Right renal cortex interstitium (tissue), 3 donors: ENCODE results near the gene C19orf85. TPM values are rescaled to one million over a fixed set of nuclear protein-coding genes. Genes with fewer than 3 reads are reported as not detected.
"Not testable (repeated sequence)": the region's sequence is repeated elsewhere in the genome, so short reads cannot be mapped to it uniquely, and the experiment has no call there.

Experiments
- DNase-seq, 3 donors: peaks; one replicate each; pipeline ENCODE4 v3.0.0-alpha.2; 2013; ENCODE audit warnings: low read depth in 3 of 3, low spot score in 2 of 3
- polyA plus RNA-seq, 3 donors: library from polyadenylated mRNA; unstranded; fragments of 120-200 nt; gene quantifications; one replicate each; pipeline ENCODE4 v1.2.1, GENCODE V29; 2013; ENCODE audit not compliant: insufficient read length in 3 of 3

C19orf85 gene
- polyA plus RNA-seq, 3 donors: not detected

DNA sequence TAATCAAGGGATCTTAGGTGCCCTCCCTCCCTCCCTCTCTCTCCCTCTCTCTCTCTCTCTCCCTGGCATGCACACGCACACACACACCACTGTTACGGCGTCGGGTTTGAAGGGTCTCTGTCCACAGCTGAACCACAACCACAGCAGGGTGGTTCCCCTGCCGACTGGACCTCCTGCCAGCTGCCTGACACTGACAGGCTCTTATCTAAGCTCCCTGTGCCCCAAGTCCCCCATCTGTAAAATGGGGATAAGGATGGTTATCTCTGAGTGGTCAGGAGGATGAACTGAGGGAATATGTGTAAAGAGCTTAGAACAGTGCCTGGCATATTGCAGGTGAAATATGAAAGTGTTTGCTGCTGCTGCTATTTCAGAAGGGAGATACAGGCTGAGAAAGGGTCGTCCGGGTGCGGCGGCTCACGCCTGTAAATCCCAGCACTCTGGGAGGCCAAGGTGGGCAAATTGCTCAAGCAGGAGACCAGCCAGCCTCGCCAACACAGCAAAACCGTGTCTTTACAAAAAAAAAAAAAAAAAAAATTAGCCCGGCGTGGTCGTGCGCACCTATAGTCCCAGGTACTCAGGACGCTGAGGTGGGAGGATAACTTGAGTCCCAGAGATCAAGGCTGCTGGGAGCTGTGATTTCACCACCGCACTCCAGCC lies 20.6 kb downstream of the C19orf85 start:
- DNase-seq: no peak

DNA sequence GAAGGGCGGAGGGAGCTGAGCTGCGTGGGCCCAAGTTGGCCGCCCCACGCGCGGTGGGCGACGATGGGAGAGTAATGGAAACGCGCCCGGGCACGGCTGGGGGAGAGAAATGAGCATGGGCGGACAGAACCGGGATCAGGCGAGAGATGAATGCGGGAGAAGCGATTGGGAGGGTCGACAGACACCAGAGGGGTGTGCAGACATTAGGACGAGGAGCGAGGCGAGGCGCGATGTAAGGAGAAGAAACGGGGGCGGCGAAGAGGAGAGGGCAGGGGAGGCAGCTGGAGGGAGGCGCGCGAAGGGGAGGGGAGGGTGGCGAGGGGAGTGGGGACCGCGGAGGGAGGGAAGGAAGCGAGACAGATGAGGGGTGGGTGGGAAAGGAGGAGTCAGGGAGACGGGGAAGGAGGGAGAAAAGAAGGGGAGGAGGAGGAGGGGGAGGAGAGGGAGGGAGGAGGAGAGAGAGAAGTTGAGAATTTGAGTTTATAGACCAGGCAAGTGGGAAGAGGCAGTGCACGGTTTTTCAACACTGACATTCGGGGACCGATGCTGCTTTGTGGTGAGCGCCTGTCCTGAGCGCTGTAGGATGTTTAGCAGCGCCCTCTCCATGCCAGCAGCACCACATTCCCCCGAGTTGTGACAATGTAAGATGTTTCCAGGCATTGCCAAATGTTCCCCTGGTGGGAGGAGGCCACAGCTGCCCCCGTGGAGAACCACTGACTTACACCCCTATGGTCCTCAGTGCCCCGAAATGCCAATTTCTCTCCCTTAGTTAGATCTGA lies 21.3 kb downstream of the C19orf85 start, which contains the start of gene SHISA7:
Gene SHISA7, minus strand, starts transcription at position 256 of the 779 bp plus-strand sequence. CDS start 437 bp downstream, outside the sequence.
- no peak for DNase-seq

DNA sequence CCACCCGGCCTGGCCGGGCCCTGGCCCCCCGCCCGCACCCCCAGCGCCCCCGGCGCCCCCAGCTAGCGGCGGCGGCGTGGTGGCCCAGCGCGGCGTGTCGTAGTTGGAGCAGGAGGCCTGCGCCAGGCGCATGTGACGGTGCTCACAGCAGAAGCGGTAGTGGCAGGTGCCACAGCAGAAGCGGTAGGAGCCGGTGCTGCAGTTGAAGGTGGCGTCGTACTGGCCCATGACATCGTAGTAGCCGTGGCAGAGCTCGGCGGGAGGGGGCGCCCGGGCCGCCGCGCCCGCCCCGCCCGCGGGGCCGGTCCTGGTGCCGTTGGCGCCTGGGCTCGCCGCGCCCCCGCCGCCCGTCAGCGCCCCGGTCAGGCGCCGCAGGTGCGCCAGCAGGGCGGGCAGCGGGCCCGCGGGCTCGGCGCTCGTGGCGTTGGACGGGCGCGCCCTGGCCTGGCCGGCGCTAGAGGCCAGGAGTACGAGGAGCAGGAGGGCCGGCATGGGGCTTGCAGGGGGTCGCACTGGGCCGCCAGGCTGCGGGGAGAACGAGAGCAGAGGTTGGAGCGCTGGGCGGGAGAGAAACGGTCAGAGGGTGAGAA lies 22.1 kb downstream of the C19orf85 start:
- DNase-seq: no peak

DNA sequence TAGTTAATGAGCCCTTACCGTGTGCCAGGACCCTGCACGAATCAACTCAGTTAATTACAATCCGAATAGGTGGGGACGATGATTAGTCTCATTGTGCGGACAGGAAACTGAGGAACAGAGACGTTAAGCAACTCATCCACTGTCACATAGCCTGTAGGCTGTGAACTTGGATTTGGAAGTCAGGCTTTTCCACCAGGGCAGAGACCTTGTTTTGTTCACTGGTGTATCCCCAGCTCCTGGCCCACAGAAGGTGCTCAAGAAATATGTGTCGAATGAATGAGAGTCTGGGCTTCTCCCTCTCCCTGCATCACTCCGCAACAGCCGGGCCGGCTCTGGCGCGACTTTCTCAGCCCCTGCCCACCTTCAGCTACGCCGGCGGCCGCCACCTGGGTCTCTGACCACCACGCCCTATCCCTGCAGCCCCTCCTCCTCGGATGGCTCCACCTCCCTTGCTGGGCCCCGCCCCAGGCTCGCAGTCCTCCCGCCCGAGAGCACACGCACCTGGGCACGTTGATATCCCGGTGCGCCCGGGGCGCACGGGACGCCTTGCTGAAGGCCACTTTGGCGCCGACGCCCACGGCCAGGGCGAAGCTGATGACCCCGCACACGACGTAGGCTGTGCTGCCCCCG lies 22.7 kb downstream of the C19orf85 start:
- DNase-seq: no peak

DNA sequence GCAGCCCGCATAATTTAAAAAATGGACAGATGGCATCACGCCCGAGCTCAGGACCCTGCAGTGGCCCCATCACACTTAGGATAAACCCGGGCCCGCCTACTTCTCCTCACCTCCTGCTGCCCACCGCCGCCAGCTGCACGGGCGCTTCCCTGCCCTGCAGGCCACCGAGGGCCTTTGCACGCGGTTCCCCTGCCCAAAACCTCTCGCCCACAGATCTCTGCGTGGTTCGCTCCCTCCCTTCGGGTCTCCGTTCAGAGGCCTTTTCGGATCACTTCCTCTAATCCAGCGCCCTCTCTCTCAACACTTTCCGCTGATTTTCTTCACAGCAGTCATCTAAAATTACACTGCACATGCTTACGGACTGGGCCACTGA lies 23.2 kb downstream of the C19orf85 start:
- DNase-seq: no peak

DNA sequence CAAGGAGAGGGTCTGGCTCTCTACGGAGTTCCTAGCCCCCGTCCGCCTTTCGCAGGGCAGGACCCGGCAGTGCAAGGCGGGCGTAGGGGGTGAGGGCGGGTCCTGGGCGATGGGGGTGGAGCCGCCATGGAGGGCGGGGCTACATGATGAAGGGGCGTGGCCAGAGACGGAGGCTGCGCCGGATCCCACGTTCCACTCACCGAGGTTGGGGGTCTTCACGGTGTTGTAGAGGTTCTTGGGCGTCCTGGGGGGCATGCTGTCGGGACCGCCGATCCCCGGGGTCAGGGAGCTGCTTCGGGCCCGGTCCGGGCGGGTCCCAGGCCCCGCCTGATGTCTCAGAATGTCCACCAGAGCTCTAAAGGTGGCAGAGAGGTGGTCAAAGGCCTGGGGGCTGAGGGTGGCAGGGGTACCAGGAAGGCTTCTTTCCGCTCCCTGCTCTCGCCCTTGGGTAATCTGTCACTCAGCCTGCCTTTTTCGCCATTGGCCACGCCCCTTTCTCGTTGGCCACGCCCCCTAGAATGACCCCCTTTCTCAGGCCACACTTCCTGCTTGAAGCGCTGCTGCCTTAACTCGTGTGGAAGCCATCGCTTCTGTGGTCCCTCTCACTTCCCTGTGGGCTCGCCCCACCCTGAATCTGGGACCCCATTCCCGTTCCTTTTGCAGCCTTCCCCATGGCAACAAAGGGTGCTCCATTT lies 24.0 kb downstream of the C19orf85 start:
- DNase-seq: no peak

DNA sequence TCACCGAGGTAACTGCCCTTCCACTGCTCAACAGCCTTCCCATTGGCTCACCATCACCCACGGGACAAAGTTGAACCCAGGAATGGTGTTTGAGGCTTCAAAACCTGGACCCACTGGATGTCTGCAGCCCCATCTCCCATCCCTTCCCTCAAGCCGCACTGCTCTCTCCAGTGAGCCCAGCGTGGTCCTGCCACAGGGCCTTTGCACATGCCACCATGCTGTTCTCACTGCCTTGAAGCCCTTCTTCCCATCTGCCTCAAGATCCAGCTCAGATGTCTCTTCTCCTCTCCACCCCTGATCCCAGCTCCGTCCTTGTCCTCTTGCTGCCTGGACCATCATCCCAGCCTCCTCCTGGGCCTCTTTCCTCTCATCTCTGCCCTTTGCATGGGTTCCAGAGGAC lies 25.5 kb downstream of the C19orf85 start:
- no peak for DNase-seq

DNA sequence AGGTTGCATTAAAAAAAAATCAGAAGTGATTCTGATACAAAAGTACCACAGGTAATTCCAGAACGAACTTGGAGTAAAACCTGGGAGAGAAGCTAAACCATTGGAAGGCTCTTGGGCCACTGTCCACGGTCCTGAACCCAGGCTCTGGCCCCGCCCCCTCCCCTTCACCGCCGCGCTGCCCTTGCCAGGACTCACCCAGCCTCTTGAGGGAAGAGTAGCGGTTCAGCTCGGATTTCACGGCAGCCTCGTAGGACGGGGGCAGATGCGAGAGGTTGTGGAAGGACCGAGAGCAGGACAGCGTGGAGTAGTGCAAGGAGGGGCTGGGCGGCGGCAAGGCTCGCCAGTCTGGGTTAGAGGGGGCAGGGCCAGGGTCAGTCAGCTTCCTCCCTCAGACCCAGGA lies 27.1 kb downstream of the C19orf85 start:
- DNase-seq: no peak

DNA sequence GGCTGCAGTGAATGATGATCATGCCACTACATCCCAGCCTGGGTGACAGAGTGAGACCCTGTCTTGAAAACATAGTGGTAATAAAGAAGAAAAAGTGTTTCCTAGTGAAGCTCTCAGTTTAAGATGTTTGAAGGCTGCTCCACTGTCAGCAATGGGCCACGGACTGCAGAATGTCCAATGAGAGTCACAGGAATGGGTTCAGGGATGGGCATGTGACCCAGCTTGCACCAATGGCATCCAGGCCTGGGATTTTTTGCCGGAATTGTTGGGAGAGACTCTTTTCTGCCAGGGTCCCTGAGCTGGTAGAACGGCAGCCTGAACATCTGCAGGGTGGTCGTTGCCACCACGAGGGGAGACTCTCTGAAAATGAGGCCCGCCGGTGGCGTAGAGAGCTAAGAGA lies 27.7 kb downstream of the C19orf85 start:
- no peak for DNase-seq

DNA sequence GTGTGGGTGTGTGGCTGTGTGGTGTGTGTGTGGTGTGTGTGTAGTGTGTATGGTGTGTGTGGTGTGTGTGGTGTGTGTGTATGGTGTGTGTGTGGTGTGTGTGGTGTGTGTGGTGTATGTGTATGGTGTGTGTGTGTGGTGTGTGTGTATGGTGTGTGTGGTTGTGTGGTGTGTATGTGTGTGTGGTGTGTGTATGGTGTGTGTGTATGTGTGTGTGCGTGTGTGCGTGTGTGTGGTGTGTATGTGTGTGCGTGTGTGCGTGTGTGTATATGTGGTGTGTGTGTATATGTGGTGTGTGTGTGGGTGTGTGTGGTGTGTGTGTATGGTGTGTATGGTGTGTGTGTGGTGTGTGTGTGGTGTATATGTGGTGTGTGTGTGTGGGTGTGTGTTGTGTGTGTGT lies 29.5 kb downstream of the C19orf85 start:
- no peak for DNase-seq

DNA sequence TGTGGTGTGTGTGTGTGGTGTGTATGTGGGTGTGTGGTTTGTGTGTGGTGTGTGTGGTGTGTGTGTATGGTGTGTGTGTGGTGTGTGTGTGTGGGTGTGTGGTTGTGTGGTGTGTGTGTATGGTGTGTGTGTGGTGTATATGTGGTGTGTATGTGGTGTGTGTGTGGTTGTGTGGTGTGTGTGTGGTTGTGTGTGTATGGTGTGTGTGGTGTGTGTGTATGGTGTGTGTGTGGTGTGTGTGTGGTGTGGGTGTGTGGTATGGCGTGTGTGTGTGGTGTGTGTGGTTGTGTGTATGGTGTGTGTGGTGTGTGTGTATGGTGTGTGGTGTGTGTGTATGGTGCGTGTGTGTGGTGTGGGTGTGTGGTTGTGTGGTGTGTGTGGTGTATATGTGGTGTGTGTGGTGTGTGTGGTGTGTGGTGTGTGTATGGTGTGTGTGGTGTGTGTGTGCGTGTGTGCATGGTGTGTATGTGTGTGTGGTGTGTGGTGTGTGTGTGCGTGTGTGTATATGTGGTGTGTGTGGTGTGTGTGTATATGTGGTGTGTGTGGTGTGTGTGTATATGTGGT lies 30.1 kb downstream of the C19orf85 start:
- DNase-seq: no peak

DNA sequence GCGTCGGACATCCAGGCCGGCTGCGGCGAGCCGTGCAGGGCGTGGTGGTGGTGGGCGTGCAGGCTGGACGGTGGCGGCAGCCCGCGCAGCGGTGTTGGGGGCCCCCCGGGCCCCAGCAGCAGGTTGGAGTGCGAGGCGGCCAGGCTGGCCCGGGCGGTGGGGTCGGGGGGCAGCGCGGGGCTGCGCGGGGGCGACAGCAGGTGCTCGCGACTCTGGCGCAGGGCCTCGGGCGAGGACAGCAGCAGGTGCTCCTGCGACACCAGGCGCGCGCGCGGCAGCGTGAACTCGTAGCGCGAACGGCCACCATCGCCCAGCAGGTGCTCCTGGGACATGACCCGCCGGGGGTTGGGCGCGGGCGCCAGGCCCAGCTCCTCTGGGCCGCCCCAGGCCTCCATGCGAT lies 31.3 kb downstream of the C19orf85 start:
- DNase-seq: no peak

DNA sequence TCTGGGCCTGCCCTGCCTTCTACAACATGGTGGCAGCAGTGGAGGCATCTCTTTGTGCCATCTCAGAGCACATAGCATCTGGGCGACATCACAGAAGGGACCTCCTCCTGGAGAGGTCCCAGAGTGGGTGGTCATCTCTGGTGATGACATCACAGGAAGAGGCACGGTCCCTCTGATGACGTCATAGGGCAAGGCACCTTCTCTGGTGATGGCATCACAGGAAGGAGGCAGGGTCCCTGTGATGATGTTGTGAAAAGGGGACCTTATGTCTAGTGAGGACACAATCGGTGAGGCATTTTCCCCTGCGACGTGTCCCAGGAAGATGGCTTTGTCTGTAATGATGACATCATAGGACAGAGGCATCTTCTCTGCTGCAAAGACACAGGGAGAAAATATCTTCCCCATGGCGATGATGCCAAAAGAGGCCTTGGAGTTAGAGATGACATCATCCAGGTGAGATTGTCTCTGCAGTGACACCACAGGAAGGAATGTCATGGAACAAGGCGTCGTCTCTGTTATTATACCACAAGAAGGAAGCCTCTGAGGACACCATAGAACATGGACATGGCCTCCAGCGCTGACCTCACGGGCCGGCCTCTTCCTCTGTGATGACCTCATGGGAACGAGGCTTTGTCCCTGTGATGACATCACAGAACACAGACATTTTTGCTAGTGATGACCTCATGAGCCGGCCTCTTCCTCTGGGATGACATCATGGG lies 32.2 kb downstream of the C19orf85 start:
- DNase-seq: no peak

DNA sequence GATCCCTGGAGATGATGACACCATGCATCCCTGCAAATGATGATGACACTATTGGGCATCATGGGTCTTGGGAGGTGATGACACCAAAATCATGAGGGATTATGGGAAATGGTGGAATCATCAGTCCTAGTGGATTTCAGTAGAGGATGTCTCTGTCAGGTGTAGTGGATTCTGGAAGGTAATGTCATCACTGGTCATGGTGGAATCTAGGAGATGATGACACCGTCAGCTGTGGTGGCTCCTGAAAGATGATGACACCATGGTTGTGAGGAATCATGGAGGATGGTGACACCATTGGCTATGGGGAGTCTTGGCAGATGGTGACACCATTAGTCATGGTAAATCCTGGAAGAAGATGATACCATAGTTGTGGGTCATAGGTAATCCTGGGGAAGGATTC lies 33.4 kb downstream of the C19orf85 start:
- no peak for DNase-seq

DNA sequence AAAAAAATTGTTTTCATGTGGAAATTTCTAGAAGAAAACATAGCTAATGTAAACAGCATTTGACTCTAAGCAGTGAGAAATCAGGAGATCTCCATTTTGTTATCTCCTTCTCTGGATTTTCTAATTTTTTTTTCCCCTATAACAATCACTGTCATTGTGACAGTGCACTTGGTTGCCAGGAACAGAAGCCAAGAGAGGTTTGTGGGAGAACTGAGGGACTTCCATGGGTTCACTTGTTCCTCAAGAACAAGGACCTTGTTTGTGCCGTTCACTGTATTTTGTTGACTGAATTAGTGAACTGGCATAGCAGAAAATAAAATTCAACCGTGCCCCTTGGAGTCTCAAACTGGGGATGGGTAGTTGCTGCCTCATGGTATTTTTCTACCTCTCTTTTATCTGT lies 38.5 kb downstream of the C19orf85 start:
- DNase-seq: no peak

DNA sequence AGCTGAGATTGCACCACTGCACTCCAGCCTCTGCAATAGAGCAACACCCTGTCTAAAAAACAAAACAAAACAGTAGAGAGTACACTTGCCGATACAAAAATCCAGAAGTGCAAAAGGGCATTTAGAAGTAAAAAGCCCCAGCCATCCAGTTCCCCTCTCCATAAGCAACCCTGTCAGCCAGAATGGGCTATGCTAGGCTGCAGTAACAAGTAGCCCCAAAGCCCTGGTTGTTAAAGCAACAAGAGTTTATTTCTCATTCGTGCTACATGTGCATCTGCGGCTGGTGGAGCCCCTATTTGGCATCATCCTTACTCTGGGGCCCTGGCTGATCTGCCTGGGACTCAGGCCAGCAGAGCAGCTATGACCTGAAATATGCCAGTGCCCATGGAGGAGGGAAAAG lies 40.0 kb downstream of the C19orf85 start:
- DNase-seq: no peak

DNA sequence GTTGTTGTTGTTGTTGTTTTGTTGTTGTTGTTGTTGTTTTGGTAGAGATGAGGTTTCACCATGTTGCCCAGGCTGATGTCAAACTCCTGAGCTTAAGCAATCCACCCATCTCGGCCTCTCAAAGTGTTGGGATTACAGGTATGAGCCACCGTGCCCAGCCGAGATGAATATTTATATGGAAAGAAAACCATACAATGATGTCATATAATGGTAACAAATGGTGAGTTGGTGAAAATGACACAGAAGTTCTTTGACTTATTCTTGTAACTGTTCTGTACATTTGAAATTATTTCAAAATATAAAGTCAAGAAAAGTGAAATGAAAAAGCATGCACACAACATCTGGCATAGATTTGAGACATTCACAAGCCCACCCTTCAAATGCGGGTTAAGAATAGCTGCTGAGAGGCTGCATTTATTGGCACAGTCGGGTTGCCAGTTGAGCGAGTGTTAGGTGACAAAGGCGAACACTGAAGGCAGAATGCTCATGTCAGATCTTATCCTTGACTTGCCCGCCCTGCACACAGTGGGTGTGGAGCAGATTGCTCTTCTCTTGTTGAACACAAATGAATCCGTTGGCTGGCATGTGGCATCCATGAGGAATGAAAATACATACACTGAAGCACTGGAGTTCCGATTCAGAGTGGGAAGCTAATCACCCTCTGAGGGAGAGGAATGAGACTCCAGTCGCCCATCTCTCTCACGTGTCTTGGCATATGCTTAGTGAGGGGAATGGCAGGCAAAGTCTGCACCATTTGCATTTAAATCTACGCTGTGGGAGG lies 41.1 kb downstream of the C19orf85 start:
- DNase-seq: no peak

DNA sequence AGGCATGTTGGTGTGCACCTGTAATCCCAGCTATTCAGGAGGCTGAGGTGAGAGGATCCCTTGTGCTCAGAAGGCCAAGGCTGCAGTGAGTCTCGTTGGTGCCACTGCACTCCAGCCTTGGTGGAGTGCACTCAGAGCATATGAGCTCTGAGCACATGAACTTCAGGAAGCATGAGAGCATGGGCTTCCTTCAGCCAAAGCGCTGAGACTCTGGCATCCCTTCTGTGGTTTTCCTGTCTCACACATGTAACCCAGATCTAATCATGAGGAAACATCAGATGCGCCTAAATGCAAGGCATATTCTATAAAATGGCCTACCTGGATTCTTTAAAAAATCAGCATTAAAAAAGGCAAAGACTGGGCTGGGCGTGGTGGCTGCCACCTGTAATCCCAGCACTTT lies 43.3 kb downstream of the C19orf85 start:
- not testable (repeated sequence) for DNase-seq

DNA sequence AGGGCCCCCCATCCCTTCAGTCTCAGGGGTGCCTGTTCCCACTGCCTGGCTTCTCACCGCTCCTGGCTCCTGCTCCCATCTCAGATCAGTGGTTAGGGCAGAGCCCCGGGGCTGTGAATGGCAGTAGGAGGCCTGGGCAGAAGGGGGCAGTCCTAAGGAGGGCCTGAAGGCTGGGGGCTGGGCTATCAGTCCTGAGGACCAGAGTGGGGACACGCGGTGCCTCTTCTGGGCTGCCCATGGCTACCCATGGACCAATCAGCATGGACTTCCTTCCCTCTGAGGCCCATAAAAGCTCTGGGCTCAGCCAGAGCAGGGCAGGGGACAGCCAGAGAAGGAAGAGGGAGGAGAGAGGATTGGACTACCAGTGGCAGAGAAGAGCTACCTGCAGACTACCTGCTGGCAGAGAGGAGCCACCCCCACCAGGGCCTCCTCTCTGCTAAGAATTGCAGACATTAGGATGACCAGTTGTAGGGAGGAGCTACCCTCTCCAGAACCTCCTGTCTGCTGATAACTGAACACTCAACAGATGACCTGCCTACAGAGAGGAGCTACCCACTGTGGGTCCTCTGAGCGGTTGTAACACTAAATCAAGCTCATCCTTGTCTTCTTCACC lies 44.8 kb downstream of the C19orf85 start:
- no peak for DNase-seq
